K562 (cell line): ENCODE measurements around the gene MYO1A. TPM values are rescaled to one million over a fixed set of nuclear protein-coding genes. Genes with fewer than 3 reads are reported as not detected.
A peak's percentile ranks its signal among the peaks of the same experiment; 100 is the strongest.

Source experiments
- ATAC-seq: fragments of 200-7000 bp; cut with Tn5 transposase; 3 replicates; pipeline ENCODE4 v1.9.1; 2020; ENCODE audit warnings: moderate library complexity
- BruUV-seq: library from RNA; stranded (reverse); fragments of 400-500 nt; replicated peaks from 2 replicates; lab custom pipeline; 2021; lab: Mats Ljungman, UMichigan
- CTCF ChIA-PET: fragments of 300-600 bp; formaldehyde crosslinking; extraction: SDS; loops from one replicate; lab custom pipeline; 2021; ENCODE audit warnings: low intra/inter-chr PET ratio; lab: Yijun Ruan, JAX
- POLR2A ChIA-PET: fragments of 300-600, 350-650 bp; sonication (Branson Sonifier 250); formaldehyde crosslinking; extraction: SDS; loops from one replicate; lab custom pipeline; 2021; ENCODE audit warnings: antibody characterized with exemption, inconsistent platforms; lab: Yijun Ruan, JAX
- DNase-seq, 4 experiments: peaks; one replicate each; pipeline versions ENCODE4 v3.0.0 to v3.0.0-alpha.2; 2011 to 2018; ENCODE audit warnings: low spot score in 3 of 4, mixed read lengths in 3 of 4; ENCODE audit errors: extremely low read depth in 1 of 4
- FAIRE-seq: peaks from 2 replicates; lab custom pipeline; 2011; peaks lifted over from hg19 to GRCh38; lab: Jason Lieb, UNC
- H2AFZ ChIP-seq: 2 replicates; pipeline ENCODE4 v1.6.0; 2011; ENCODE audit warnings: low read depth, low read length, control low read depth, inconsistent platforms
- H3K27ac ChIP-seq: fragments of 200-600 bp; 3 replicates; pipeline ENCODE4 v1.8.0; 2011; ENCODE audit warnings: low read depth, mild to moderate bottlenecking, control low read depth, inconsistent platforms, low read length, moderate library complexity, mixed read lengths; ENCODE audit errors: extremely low read depth
- H3K27me3 ChIP-seq, 2 experiments: fragments of 300-600 bp in 1 of 2; 2 replicates in 1 of 2; 3 replicates in 1 of 2; pipeline versions ENCODE4 v1.6.0 to v1.8.0; 2011; ENCODE audit warnings: inconsistent platforms in 2 of 2, low read length in 2 of 2, mild to moderate bottlenecking in 1 of 2, mixed read lengths in 1 of 2, moderate library complexity in 1 of 2; ENCODE audit not compliant: control insufficient read depth in 2 of 2, insufficient read depth in 2 of 2
- H3K36me3 ChIP-seq: fragments of 300-600 bp; 3 replicates; pipeline ENCODE4 v1.8.0; 2011; ENCODE audit warnings: mild to moderate bottlenecking, low read length, inconsistent platforms; ENCODE audit not compliant: control insufficient read depth, insufficient read depth
- H3K4me1 ChIP-seq, 2 experiments: fragments of 200-600 bp in 1 of 2; replicated peaks in 1 of 2; 2 replicates in 1 of 2; 3 replicates in 1 of 2; pipeline versions ENCODE4 v1.5.1 to v1.8.0; 2011; ENCODE audit warnings: inconsistent platforms in 2 of 2, low read length in 2 of 2, mild to moderate bottlenecking in 1 of 2, mixed read lengths in 1 of 2, moderate library complexity in 1 of 2; ENCODE audit not compliant: control insufficient read depth in 2 of 2, insufficient read depth in 2 of 2
- H3K4me2 ChIP-seq: 2 replicates; pipeline ENCODE4 v1.6.1; 2011; ENCODE audit warnings: low read length, control low read depth, inconsistent platforms, mixed read lengths; ENCODE audit not compliant: insufficient read depth
- H3K4me3 ChIP-seq: fragments of 200-600 bp; sonication (generic), shearing (Covaris generic); 2 replicates; pipeline ENCODE4 v1.5.1; 2016; ENCODE audit warnings: control low read depth, inconsistent platforms
- H3K79me2 ChIP-seq: fragments of 200-600 bp; 3 replicates; pipeline ENCODE4 v1.8.0; 2011; ENCODE audit warnings: low read length, inconsistent platforms; ENCODE audit not compliant: control insufficient read depth, insufficient read depth
- H3K9ac ChIP-seq, 2 experiments: 2 replicates each; pipeline versions ENCODE4 v1.6.0 to v1.6.1; 2011; ENCODE audit warnings: low read depth in 2 of 2, low read length in 2 of 2, control low read depth in 1 of 2, inconsistent platforms in 1 of 2, mild to moderate bottlenecking in 1 of 2, mixed read lengths in 1 of 2; ENCODE audit not compliant: insufficient read depth in 1 of 2
- H3K9me1 ChIP-seq: one replicate; pipeline ENCODE4 v1.6.0; 2011; ENCODE audit warnings: inconsistent platforms, mild to moderate bottlenecking, low read length, moderate library complexity; ENCODE audit not compliant: control insufficient read depth, insufficient read depth
- H3K9me3 ChIP-seq: replicated peaks from 2 replicates; pipeline ENCODE4 v1.5.1; 2011; ENCODE audit warnings: low read depth, low read length, inconsistent platforms; ENCODE audit not compliant: control insufficient read depth, insufficient read depth
- H4K20me1 ChIP-seq: replicated peaks from 2 replicates; pipeline ENCODE4 v1.6.1; 2011; ENCODE audit warnings: low read length, inconsistent platforms, mixed read lengths; ENCODE audit not compliant: control insufficient read depth, insufficient read depth
- AFF1 ChIP-seq, 2 experiments: fragments of 450-650 bp; IDR thresholded peaks; 2 replicates each; pipeline ENCODE4 v1.6.1; 2018; ENCODE audit warnings: mild to moderate bottlenecking in 2 of 2, low read depth in 1 of 2; ENCODE audit not compliant: partially characterized antibody in 2 of 2
- CBX5 ChIP-seq: IDR thresholded peaks from 2 replicates; pipeline ENCODE4 v1.6.1; 2014; ENCODE audit warnings: low read depth, borderline replicate concordance
- E2F3 ChIP-seq: fragments of 250-450 bp; sonication (Bioruptor Pico); IDR thresholded peaks from 2 replicates; pipeline ENCODE4 v1.4.0; 2020; ENCODE audit warnings: mild to moderate bottlenecking
- GTF2B ChIP-seq: IDR thresholded peaks from 2 replicates; pipeline ENCODE4 v1.6.1; 2011; ENCODE audit not compliant: insufficient read length; ENCODE audit errors: extremely low read depth
- HMG20A ChIP-seq: fragments of 450-650 bp; formaldehyde crosslinking; conservative IDR thresholded peaks from 2 replicates; pipeline ENCODE4 v1.4.0; 2020; ENCODE audit warnings: mild to moderate bottlenecking, mixed read lengths
- JUN ChIP-seq, 2 experiments: sonication (generic) in 1 of 2; formaldehyde crosslinking in 1 of 2; IDR thresholded peaks; 2 replicates each; pipeline versions ENCODE4 v1.6.1 to v1.8.0; 2012 to 2022; ENCODE audit warnings: borderline replicate concordance in 2 of 2, mild to moderate bottlenecking in 2 of 2, improper control_type of control experiment in 1 of 2, low read depth in 1 of 2, low read length in 1 of 2, missing genetic modification reagents in 1 of 2
- MECOM ChIP-seq: fragments of 250-450 bp; sonication (Bioruptor Pico); IDR thresholded peaks from 2 replicates; pipeline ENCODE4 v1.8.0; 2022; ENCODE audit warnings: inconsistent platforms
- NR1H2 ChIP-seq: sonication (generic); formaldehyde crosslinking; IDR thresholded peaks from 2 replicates; pipeline ENCODE4 v1.4.0; 2020; ENCODE audit warnings: mild to moderate bottlenecking, missing genetic modification reagents
- SRSF7 ChIP-seq: fragments of 200-400 bp; formaldehyde crosslinking; optimal IDR thresholded peaks from 2 replicates; pipeline ENCODE3; 2017; ENCODE audit warnings: mild to moderate bottlenecking, low read depth, low read length
- STAT5B ChIP-seq: fragments of 250-450 bp; sonication (Bioruptor Pico); IDR thresholded peaks from 2 replicates; pipeline ENCODE4 v1.8.0; 2021; ENCODE audit warnings: mild to moderate bottlenecking, inconsistent platforms
- TCF7 ChIP-seq: sonication (generic); IDR thresholded peaks from 2 replicates; pipeline ENCODE4 v1.6.1; 2016; ENCODE audit warnings: antibody characterized with exemption, borderline replicate concordance
- ZC3H11A ChIP-seq: IDR thresholded peaks from 2 replicates; pipeline ENCODE4 v1.6.1; 2012; ENCODE audit warnings: low read depth, low read length, improper control_type of control experiment
- ZNF280B ChIP-seq: fragments of 250-450 bp; sonication (Bioruptor Pico); IDR thresholded peaks from 2 replicates; pipeline ENCODE4 v1.5.1; 2021; ENCODE audit warnings: mild to moderate bottlenecking
- ZNF76 ChIP-seq: fragments of 250-450 bp; sonication (Bioruptor Pico); IDR thresholded peaks from 2 replicates; pipeline ENCODE4 v1.4.0; 2020; ENCODE audit warnings: mild to moderate bottlenecking, moderate library complexity, borderline replicate concordance
- WGBS: fragments of 100-300 bp; shearing (Covaris generic); methylation state at CpG from one replicate; pipeline ENCODE4 v1.1.6; 2016; ENCODE audit warnings: low coverage, mixed read lengths; ENCODE audit not compliant: insufficient coverage; ENCODE audit errors: missing lambda C conversion rate; 5-methylcytosine and 5-hydroxymethylcytosine counted together
- in situ Hi-C: fragments of 300-500 bp; cut with MboI; formaldehyde crosslinking; loops from 4 replicates; pipeline ENCODE4 v1.15.0; 2018; ENCODE audit warnings: inconsistent platforms, mixed read lengths
- intact Hi-C: fragments of 100-400 bp; cut with micrococcal nuclease; formaldehyde crosslinking; loops from 2 replicates; pipeline ENCODE4 v1.14.2; 2022
- polyA plus RNA-seq, 8 experiments: library from polyadenylated mRNA; depleted of rRNA in 4 of 8; stranded (reverse) in 5 of 8; unstranded in 3 of 8; fragments of >200 nt; fragmentation: Nextera tagmentation in 2 of 8; fragmentation: Illumina TruSeq in 1 of 8; extraction: Ambion mirVana in 2 of 8; extraction: Trizol in 1 of 8; gene quantifications; 2 replicates each; pipeline versions ENCODE4 v1.2.1 to v1.2.3, GENCODE V29; 2011 to 2014; ENCODE audit warnings: inconsistent platforms in 1 of 8, missing spikeins in 1 of 8
- total RNA-seq, 7 experiments: library from RNA; depleted of rRNA in 6 of 7; stranded (reverse); fragments of >200 nt in 6 of 7; fragmentation: Illumina TruSeq in 2 of 7; extraction: Trizol in 2 of 7; gene quantifications; 2 replicates each; pipeline versions ENCODE4 v1.2.1 to v1.2.3, GENCODE V29; 2011 to 2021; ENCODE audit warnings: low replicate concordance in 1 of 7

MYO1A gene
- total and polyA plus RNA-seq, 9 of the 15 experiments (the other 6 are each of a cell fraction or from before 2014, with no cell fraction given): 0.03 to 0.29 (median 0.14) TPM; not detected in 2

GRCh38 chr12:57049890-57050289 lies at the start of gene MYO1A (continued):
- peak in 1 of 2 experiments; percentile 50 for TF ChIP-seq AFF1 (IDR thresholded peaks at IDR 0.05; ENCODE audit: low read depth in 1 of 2, partially characterized antibody in 2 of 2)
- TF ChIP-seq, all 486 proteins: peak for 4

GRCh38 chr12:57099047-57099714 lies 49.3 kb upstream of the MYO1A start:
- POLR2A ChIA-PET: interaction anchor here (1.1 to 5.1 kb wide), 4 partner anchors 9 to 30 kb away, joined by 3 to 32 read pairs (median 4); partner anchors contain the start of gene STAT6
- Histone ChIP-seq H3K4me3 (no peak overlapping the region), H3K4me2 (no peak overlapping the region), H3K9me3 (no peaks in the 10 kb centered on the region), H3K9me1 (no peaks in the 10 kb centered on the region), H3K9ac (peak overlapping the region in 1 of 2 experiments; percentile 19; a peak in 1 of 4 replicates), H2AFZ (no peak overlapping the region), H3K79me2 (peaks cover 3% of the 10 kb centered on the region; the same call in 2 of the 3 replicates), H3K27me3 (no peaks in the 10 kb centered on the region; a peak in 1 of 5 replicates), H3K36me3 (peaks cover 56% of the 10 kb centered on the region), H3K4me1 (peaks cover 43 to 65% of the 10 kb centered on the region in 2 experiments), H3K27ac (no peak overlapping the region), H4K20me1 (no peaks in the 10 kb centered on the region)
- intact Hi-C loops (no loop called here), in situ Hi-C loops (no loop called here)
- CTCF ChIA-PET: no interaction called here
- WGBS: 75% methylated on average over 10 of the region's 11 CpGs
- FAIRE-seq (no peak), ATAC-seq (no peak), DNase-seq (no peak)
- BruUV-seq: no TSS peak
- TF ChIP-seq CBX5: no peak
- TF ChIP-seq HMG20A (CRISPR knock-in tag): no peak
- TF ChIP-seq MECOM (CRISPR knock-in tag): no peak
- TF ChIP-seq GTF2B: no peak
- no peak for TF ChIP-seq JUN (IDR thresholded peaks at IDR 0.05; ENCODE audit: borderline replicate concordance, low read depth, low read length)
- TF ChIP-seq JUN (CRISPR knock-in tag; IDR thresholded peaks at IDR 0.05; ENCODE audit: borderline replicate concordance): no peak
- TF ChIP-seq TCF7: no peak
- no peak for TF ChIP-seq E2F3 (CRISPR knock-in tag)
- no peak for TF ChIP-seq SRSF7
- no peak for TF ChIP-seq NR1H2 (CRISPR knock-in tag)
- no peak for TF ChIP-seq ZC3H11A
- no peak for TF ChIP-seq ZNF76 (CRISPR knock-in tag)
- no peak for TF ChIP-seq STAT5B (CRISPR knock-in tag)
- no peak for TF ChIP-seq ZNF280B
